Omental fat pad (tissue), 4 donors: ENCODE results near the gene LRRTM4. TPM values are rescaled to one million over a fixed set of nuclear protein-coding genes. Genes with fewer than 3 reads are reported as not detected.

Source experiments
- ATAC-seq: fragments of 150-250 bp; one replicate; pipeline ENCODE4 v1.9.1; 2016; ENCODE audit warnings: mild to moderate bottlenecking, moderate library complexity; ENCODE audit not compliant: low FRiP score
- DNase-seq: peaks from one replicate; pipeline ENCODE4 v3.0.0-alpha.2; 2019; ENCODE audit warnings: low spot score
- CTCF ChIP-seq, 3 donors: fragments of 450-650 bp; IDR thresholded peaks; one replicate each; pipeline ENCODE4 v1.5.1; 2016 to 2017; ENCODE audit warnings: antibody characterized with exemption in 3 of 3, mild to moderate bottlenecking in 3 of 3, moderate library complexity in 2 of 3
- total RNA-seq, 4 donors: library from RNA; depleted of rRNA; stranded (reverse); fragments of >200 nt; gene quantifications; one replicate each; pipeline ENCODE4 v1.1.0, GENCODE V29; 2016

The LRRTM4 gene
- total RNA-seq, 4 donors from 2014 or later, result 0.32 TPM; not detected in 3

GRCh38 chr2:76975752-76976151 is 546.4 kb downstream of the LRRTM4 start:
- TF ChIP-seq CTCF (IDR thresholded peaks at IDR 0.05), result no peak
- no peak for ATAC-seq
- no peak for DNase-seq

- DNase-seq (no peak), ATAC-seq (no peak)
- TF ChIP-seq CTCF (IDR thresholded peaks at IDR 0.05), result no peak
These were observed 548.6 kb downstream of the LRRTM4 start for GRCh38 chr2:76973610-76974009.

GRCh38 chr2:76965772-76966171 is 556.4 kb downstream of the LRRTM4 start:
- no peak for ATAC-seq
- TF ChIP-seq CTCF (IDR thresholded peaks at IDR 0.05), result no peak
- DNase-seq, result no peak

- ATAC-seq, result no peak
- TF ChIP-seq CTCF (IDR thresholded peaks at IDR 0.05), result no peak
- no peak for DNase-seq
These were observed 563.4 kb downstream of the LRRTM4 start for GRCh38 chr2:76958749-76959148.

- DNase-seq (no peak), ATAC-seq (no peak)
- TF ChIP-seq CTCF (IDR thresholded peaks at IDR 0.05), result peak in 1 of 3 donors; percentile 41
These were observed 568.3 kb downstream of the LRRTM4 start for GRCh38 chr2:76953733-76954347.

- DNase-seq (no peak), ATAC-seq (no peak)
- TF ChIP-seq CTCF (IDR thresholded peaks at IDR 0.05), result no peak
These were observed 575.5 kb downstream of the LRRTM4 start for GRCh38 chr2:76946631-76947145.

GRCh38 chr2:76940559-76940958 is 581.6 kb downstream of the LRRTM4 start:
- ATAC-seq, result no peak
- TF ChIP-seq CTCF (IDR thresholded peaks at IDR 0.05), result no peak
- no peak for DNase-seq
